Inflammatory macrophage treated with lipopolysaccharide for 1 hour (primary cell): ENCODE results near the gene MEMO1.
"Not testable (repeated sequence)": the region's sequence is repeated elsewhere in the genome, so short reads cannot be mapped to it uniquely, and the experiment has no call there.

Experiments used
- DNase-seq, 2 donors: peaks; one replicate each; pipeline ENCODE4 v3.0.0-alpha.2; 2020 to 2022

MEMO1 gene

GRCh38 chr2:31997653-31998052 lies 13.2 kb downstream of the MEMO1 start:
- DNase-seq, result no peak

GRCh38 chr2:31996571-31997150 lies 14.1 kb downstream of the MEMO1 start:
- DNase-seq, result no peak

GRCh38 chr2:31992934-31993333 lies 17.9 kb downstream of the MEMO1 start:
- DNase-seq, result no peak

DNA sequence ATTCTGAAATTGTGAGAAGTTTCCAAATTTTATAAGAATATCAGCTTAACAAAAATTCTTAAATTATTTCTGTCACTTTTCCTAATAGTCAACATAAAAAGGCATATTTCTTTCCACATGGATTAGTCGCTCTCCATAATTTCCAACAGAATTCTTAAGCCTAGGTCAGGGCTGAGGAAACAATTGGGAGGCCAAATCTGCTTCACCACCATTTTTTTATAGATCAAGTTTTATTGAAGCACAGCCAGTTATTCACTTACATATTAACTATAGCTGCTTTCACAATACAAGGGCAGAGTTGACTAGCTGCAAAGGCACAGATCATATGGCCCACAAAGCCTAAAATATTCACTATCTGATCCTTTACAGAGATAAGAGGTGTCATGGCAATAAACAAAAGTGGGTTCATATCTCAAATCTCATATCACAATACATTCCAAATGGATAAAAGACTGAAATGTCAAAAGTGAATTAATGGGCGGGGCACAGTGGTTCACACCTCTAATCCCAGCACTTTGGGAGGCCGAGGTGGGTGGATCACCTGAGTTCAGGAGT lies 18.7 kb downstream of the MEMO1 start:
- no peak for DNase-seq

DNA sequence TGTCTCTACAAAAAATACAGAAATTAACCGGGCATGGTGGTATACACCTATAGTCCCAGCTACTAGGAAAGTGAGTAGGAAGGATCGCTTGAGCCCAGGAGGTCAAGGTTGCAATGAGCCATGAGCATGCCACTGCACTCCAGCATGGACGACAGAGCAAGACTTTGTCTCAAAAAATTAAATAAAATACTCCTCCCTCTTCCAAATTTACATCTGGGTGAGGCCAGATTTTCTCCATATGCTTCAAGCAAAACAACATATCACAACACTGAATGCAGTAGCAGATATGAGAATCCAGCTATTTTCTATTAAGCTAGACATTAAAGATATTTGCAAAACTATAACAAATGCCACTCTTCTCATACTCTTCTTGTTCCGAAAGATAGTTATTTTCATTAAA lies 20.9 kb downstream of the MEMO1 start:
- DNase-seq, result no peak

DNA sequence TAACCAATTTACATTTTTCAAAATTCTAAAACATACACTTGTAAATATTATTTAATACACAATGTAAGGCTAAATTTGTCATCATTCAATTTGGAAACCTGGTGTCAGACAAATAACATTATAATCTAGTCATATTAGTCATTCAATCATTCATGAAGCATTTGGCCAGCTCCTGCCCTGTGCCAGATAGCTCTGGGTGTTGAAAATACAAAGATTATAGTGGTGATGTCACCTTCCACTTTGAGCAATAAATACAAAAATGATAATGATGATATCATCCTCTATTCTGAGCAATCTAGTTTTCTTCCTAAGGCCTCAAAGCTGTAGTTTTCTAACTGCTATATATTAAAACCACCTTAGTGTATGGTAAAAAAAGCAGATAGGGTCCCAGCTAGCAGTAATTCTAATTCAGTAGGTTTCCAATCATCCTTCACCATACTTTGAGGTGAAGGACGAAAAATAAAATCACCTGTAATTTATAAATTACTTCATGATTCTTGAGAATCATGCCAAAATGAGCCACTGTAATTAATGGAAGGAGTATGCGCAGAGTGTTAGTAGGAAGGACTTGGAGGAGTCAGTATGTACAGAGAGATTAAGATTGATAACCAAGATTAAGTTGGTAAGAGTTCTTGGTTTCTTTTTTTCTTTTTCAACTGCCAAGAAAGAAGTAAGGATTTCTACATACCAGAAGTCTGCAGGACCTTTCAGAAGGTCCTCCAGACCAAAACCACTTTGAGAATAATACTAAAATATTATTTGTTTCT lies 23.2 kb downstream of the MEMO1 start:
- peak; percentile 50 to 59 for DNase-seq

DNA sequence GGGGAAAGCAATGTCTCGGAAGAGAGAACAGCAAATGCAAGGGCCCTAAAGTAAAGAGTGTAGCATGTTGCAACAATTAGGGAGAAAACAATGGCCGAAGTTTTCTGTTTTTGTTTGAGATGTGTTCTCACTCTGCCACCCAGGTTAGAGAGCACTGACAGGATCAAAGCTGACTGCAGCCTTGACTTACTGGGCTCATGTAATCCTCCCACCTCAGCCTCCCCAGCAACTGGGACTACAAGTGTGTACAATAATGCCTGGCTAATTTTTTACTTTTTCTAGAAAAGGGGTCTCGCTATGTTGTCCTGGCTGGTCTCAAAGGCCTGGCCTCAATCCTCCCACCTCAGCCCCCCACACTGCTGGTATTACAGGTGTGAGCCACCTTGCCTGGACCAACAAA lies 23.9 kb downstream of the MEMO1 start:
- no peak for DNase-seq

GRCh38 chr2:31983762-31984467 lies 26.9 kb downstream of the MEMO1 start:
- DNase-seq, result no peak

DNA sequence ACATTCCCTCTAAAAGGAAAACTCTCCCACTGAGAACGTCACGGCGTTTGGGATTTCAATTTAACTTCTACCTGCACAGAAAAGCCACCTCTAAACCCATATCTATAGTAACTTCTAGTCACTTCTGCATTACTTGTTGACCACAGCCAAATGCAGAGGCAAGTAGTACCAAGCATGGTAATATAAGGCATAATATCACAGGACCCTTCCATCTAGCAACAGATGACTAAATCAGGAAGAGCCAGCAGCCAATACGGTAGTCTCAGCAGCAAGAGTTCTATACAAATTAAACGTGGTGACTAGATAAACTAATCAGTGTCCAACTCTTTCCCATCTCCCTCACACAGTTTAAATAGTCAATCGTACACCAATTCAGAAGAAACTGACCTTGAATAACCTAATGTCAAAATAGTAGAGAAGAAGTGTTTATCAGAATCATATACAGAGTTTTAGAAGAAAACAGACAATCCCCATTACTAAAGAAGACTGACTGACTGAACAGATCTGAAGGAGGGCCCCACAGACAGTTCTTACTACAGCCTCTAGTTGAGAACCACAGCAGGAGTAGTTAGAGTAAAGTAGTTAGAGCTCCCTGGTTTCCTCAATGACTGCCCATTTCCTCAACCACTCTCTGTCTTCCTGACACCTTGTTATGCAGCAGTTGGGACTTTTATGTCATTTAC lies 30.0 kb downstream of the MEMO1 start:
- DNase-seq, result peak; percentile 60 to 63

- peak; percentile 24 to 25 for DNase-seq
Observed at GRCh38 chr2:31979956-31980355, 30.9 kb downstream of the MEMO1 start.

GRCh38 chr2:31979018-31979417 lies 31.8 kb downstream of the MEMO1 start:
- DNase-seq, result no peak

DNA sequence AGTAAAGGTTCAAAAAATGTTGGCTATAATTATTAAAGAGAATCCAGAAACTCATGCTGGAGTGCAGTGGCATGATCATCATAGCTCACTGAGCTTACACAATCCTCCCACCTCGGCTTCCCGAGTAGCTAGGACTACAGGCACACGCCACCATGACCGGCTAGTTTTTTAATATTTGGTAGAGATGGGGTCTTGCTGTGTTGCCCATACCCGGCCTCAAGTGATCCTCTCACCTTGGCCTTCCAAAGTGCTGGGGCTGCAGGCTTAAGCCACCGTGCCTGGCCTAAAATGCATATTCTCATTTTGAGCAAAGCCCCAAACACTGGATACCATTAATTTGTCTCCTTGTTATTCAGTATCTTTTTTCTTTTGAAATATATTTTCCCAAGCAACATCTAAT lies 32.4 kb downstream of the MEMO1 start:
- no peak for DNase-seq

- no peak for DNase-seq
Observed at GRCh38 chr2:31973665-31974064, 37.1 kb downstream of the MEMO1 start.

DNA sequence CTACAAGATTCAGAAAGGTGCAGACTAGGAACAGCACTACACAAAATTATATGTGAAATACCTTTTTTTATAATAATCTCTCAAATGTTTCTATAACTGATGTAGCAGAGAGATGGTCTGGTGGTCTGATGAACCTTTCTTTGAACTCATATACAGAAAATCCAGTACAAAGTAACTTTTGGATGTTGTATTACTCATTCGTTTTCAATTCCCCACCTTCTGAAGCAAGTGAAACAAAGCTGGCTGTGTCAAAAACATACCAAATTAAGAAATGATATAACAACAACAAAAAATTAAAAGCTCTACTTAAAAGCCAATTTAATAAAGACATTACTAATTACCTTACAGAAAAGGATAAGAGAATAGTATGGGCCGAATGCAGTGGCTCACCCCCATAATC lies 38.7 kb downstream of the MEMO1 start:
- DNase-seq, result no peak

GRCh38 chr2:31969178-31969577 lies 41.6 kb downstream of the MEMO1 start:
- DNase-seq, result no peak

- DNase-seq, result no peak
Observed at GRCh38 chr2:31967790-31968189, 43.0 kb downstream of the MEMO1 start.

GRCh38 chr2:31966402-31966801 lies 44.4 kb downstream of the MEMO1 start:
- not testable (repeated sequence) for DNase-seq

- no peak for DNase-seq
Observed at GRCh38 chr2:31965094-31965493, 45.7 kb downstream of the MEMO1 start.

DNA sequence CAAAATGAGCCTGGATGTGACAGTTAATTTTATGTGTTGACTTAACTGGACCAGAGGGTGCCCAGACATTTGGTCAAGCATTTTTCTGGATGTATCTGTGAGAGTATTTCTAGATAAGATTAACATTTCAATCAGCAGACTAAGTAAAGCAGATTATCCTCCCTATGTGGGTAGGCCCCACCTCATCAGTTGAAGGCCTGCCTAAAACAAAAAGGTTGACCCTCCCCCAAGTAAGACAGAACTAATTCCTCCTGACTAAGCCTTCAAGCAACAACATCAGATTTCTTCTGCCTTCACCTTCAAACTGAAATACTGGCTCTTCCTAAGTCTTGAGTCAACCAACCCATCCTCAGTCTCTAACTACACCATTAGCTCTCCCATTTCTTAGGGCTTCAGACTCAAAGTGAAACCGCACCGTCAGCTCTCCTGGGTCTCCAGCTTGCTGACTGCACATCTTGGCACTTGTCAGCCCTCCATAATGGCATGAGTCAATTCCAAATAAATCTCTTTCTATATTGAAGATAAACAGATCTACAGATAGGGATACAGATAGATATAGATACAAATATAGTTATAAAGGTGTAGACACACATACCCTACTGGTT lies 47.9 kb downstream of the MEMO1 start:
- DNase-seq, result no peak

DNA sequence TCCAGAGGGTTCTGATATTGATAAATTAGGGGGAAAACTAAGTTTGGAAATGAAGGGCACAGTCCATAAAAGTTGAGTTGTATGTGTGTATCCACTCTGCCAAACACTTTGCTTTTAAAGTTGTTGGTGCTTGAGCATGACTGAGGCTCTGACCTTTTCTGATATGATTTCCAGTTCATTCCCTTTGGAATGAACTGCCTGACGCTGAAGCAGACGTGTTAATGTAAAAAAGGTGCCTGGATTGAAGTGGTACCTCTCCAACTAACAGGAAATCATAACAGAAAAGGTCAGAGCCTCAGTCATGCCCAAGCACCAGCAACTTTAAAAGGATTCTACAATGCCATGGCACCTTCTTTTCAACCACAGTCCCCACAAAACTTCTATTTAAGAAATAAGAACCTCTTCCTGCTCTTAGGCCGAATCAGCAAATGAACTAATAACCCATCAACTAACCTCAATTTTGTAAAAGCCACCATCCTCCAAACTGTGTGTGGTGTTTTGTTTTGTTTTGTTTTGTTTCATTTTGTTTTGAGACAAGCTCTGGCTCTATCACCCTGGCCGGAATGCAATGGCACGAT lies 52.6 kb downstream of the MEMO1 start:
- DNase-seq, result no peak

DNA sequence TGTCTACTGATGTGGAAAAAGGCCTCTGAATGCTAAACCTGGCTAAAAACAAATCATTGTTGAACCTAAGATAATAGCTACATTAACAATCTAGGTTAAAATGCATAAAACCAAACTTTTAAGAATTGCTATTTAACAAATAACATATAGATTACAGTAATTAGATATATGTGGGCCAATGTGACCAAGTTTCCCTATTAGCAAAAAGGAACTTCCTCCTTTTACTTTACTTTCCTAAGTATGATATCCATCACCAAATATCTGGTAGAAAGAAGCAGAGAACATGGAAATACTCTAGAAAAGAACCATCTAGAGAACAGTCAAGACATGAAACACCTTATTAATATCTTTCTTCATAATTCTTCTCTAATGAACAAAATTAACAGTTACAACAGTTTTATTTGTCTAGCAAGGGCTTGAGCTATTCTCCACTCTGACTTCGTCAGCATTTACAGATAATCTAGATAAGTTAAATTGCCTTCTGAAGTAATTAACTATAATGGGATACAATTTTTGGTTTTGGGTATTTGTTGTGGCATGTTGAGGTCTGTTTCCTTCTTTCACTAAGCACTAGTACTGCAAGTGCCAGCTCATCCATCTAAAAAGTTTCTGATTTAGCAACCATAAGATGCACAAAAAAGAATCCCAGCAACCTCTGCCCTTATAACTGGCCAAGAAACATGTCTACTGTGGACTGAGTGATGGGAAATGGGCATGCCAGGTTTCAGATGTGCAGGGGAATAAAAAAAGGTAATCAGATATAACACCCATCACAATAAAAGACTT lies 53.3 kb downstream of the MEMO1 start:
- DNase-seq, result peak in 1 of 2 donors; percentile 43

GRCh38 chr2:31956934-31957333 lies 53.9 kb downstream of the MEMO1 start:
- DNase-seq, result peak; percentile 60 to 61
